GM13976 (cell line): ENCODE data around the gene RPLP1.

Experiments
- DNase-seq: peaks from one replicate; pipeline ENCODE4 v3.0.0; 2012; ENCODE audit warnings: low spot score
- CTCF ChIP-seq: IDR thresholded peaks from 2 replicates; pipeline ENCODE4 v1.5.1; 2012; ENCODE audit warnings: borderline replicate concordance, mild to moderate bottlenecking; ENCODE audit not compliant: insufficient read depth; ENCODE audit errors: extremely low read depth, missing control alignments, control extremely low read depth
- in situ Hi-C: fragments of 300-500 bp; cut with MboI; formaldehyde crosslinking; loops from one replicate; pipeline ENCODE4 v1.12.0; 2022; ENCODE audit warnings: low sequenced_read_pairs, mixed read lengths, inconsistent platforms; ENCODE audit not compliant: unreplicated experiment

Gene RPLP1

GRCh38 chr15:69412274-69412673 is 40.3 kb upstream of the RPLP1 start:
- in situ Hi-C loops = no loop called here
- TF ChIP-seq CTCF = no peak
- no peak for DNase-seq

- no peak for DNase-seq
- in situ Hi-C loops = no loop called here
- TF ChIP-seq CTCF = no peak
These were observed 39.9 kb upstream of the RPLP1 start for GRCh38 chr15:69412701-69413100.

DNA sequence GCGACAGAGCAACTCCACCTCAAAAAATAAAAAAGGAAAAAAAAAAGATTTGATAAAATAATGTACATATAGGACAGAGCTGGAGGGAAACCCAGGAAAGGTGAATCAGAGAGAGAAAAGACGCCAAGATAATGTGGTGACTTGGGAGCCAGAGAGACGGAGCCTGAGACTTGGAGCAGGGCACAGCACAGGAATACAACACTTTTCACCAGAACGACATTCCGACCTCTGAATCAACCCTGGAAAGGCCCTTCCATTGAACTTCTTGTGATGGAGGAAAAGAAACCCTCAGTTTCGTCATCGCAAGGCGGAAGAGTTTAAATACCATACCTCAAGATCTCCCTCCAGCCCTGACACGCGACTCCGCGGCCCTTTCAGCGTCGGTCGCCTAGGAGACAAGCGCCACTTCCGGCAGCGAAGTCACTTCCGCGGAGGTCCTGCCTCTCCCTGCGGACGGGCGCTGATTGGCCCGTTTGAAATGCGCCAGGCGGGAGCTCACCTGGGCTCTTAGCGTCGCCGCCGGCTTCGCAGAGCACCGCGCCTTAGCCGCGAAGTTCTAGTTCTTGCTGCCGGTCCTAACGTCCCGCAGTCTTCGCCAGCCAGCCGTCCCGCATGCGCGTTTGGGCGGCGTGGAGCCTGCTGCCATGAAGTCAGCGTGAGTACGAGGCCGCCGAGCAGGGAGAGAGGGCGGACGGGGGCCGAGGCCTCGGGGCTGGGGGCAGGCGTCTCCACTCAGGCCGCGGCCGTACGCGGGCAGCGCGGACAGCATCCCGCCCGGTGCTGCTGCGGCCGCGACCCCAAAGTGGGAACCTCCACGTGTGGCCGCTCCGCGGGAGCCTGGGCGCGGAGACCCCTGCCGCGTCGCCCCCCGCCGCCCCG is 38.6 kb upstream of the RPLP1 start, which contains the start of gene KIF23:
Gene KIF23 (plus strand): TSS at position 528 of the 879 bp plus-strand sequence. CDS start 117 bp downstream, at position 645.
- in situ Hi-C loops = no loop called here
- TF ChIP-seq CTCF = no peak
- peak; percentile 98 for DNase-seq

DNA sequence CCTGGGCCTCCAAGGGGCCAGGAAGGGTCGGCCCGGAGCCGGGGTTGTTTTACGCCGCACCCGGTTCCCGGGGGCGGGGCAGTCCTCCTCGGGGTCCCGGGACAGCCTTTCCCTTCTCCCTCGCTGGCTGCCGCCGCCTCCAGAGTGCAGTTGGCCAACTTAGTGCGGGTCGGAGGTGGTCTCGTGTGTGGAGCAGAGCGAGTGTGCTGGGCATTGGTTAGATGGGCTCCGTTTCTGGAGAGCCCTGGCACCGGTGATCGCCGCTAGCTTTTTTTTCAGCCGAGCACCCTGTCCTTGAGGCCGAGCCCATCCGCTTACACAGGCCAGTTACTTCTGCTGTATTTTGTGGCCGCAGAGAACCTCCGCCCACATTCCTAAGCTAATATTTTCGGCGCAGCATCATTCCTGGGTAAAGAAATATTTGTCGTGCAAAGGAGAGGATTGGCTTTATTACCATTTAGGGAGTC is 37.9 kb upstream of the RPLP1 start:
- DNase-seq = peak; percentile 54
- in situ Hi-C loops = no loop called here
- TF ChIP-seq CTCF = no peak

GRCh38 chr15:69415381-69415780 is 37.2 kb upstream of the RPLP1 start:
- DNase-seq = no peak
- in situ Hi-C loops = no loop called here
- no peak for TF ChIP-seq CTCF

- in situ Hi-C loops = no loop called here
- no peak for TF ChIP-seq CTCF
- DNase-seq = no peak
These were observed 35.0 kb upstream of the RPLP1 start for GRCh38 chr15:69417581-69417980.
